Lower lobe of right lung (tissue), 2 donors: ENCODE measurements around the gene DNAJB2. TPM values are rescaled to one million over a fixed set of nuclear protein-coding genes. Genes with fewer than 3 reads are reported as not detected.
A peak's percentile ranks its signal among the peaks of the same experiment; 100 is the strongest.

ENCODE experiments used
- ATAC-seq, 2 donors: fragments of 200-7000 bp; cut with Tn5 transposase; one replicate each; pipeline ENCODE4 v1.9.1; 2020 to 2022; ENCODE audit warnings: mild to moderate bottlenecking in 2 of 2, moderate library complexity in 2 of 2
- DNase-seq: peaks from one replicate; pipeline ENCODE4 v3.0.0-alpha.2; 2020
- H3K27ac ChIP-seq: fragments of 200-600 bp; one replicate; pipeline ENCODE4 v1.8.0; 2022
- H3K27me3 ChIP-seq: fragments of 200-600 bp; one replicate; pipeline ENCODE4 v1.8.0; 2022; ENCODE audit warnings: low read depth
- H3K36me3 ChIP-seq: fragments of 200-600 bp; one replicate; pipeline ENCODE4 v1.8.0; 2022; ENCODE audit warnings: mild to moderate bottlenecking
- H3K4me1 ChIP-seq: fragments of 200-600 bp; one replicate; pipeline ENCODE4 v1.8.0; 2022
- H3K4me3 ChIP-seq: fragments of 200-600 bp; one replicate; pipeline ENCODE4 v1.8.0; 2022; ENCODE audit warnings: mild to moderate bottlenecking
- H3K9me3 ChIP-seq: fragments of 200-600 bp; one replicate; pipeline ENCODE4 v1.8.0; 2022
- intact Hi-C: fragments of 100-400 bp; cut with DNase I; formaldehyde crosslinking; loops from one replicate; pipeline ENCODE4 v1.11.0; 2022
- total RNA-seq: library from RNA; stranded (reverse); fragmentation: NEBNext Ultra II Directional; extraction: Animal tissue kit (Norgen Biotek cat#: 25700); gene quantifications from one replicate; pipeline ENCODE4 v1.2.1, GENCODE V29; 2021
- TF ChIP-seq, protein P1 (sequence below): fragments of 200-600 bp; IDR thresholded peaks from one replicate; pipeline ENCODE4 v1.8.0; 2022; ENCODE audit warnings: antibody characterized with exemption, mild to moderate bottlenecking
- donor health status: DM: no; HTN: yes; CAD: no; lungs with severe emphysema.

DNAJB2 gene
- total RNA-seq, 1 donor from 2014 or later: 76.6 TPM

DNA sequence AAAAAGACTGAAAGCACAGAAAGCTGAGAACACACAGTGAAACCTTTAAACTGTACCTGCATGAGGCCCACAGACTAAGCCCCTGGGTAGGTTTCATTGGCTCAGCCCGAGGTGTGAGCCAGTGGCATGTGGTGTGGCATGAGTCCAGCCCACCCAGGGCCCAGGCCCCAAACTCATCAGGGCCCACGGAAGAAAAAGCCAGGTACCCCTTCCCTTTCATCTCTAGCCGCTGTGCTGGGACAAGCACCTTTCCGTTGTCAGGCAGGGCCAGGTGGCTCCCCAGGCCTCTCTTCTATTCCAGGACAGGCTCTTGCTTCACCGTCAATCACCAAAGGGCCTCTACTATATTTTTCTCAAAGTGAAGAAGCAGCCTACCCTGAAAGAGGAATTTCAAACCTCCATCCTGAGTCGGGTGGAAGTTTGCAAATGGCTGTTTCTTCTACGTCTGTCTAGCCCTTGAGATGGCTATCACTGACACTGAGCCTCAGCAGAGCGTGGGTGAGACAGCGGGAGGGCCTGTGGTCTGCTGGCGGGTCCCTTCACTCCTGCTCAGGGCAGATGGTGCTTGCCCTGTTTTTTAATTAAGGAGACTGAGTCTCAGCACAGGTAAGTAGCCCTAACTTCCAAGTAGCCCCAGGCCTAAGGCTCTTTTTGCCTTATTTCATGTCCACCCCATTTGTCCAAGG is 8.6 kb downstream of the DNAJB2 start:
- Histone ChIP-seq H3K36me3 (peaks cover 37% of the 10 kb centered on the region), H3K4me1 (peaks cover 7% of the 10 kb centered on the region), H3K9me3 (no peaks in the 10 kb centered on the region), H3K27me3 (no peaks in the 10 kb centered on the region), H3K4me3 (no peak overlapping the region), H3K27ac (no peak overlapping the region)
- DNase-seq: no peak
- TF ChIP-seq, protein P1, sequence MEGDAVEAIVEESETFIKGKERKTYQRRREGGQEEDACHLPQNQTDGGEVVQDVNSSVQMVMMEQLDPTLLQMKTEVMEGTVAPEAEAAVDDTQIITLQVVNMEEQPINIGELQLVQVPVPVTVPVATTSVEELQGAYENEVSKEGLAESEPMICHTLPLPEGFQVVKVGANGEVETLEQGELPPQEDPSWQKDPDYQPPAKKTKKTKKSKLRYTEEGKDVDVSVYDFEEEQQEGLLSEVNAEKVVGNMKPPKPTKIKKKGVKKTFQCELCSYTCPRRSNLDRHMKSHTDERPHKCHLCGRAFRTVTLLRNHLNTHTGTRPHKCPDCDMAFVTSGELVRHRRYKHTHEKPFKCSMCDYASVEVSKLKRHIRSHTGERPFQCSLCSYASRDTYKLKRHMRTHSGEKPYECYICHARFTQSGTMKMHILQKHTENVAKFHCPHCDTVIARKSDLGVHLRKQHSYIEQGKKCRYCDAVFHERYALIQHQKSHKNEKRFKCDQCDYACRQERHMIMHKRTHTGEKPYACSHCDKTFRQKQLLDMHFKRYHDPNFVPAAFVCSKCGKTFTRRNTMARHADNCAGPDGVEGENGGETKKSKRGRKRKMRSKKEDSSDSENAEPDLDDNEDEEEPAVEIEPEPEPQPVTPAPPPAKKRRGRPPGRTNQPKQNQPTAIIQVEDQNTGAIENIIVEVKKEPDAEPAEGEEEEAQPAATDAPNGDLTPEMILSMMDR: no peak
- ATAC-seq: no peak
- intact Hi-C loops: no loop called here

GRCh38 chr2:219289195-219289536 is 10.0 kb downstream of the DNAJB2 start:
- TF ChIP-seq, protein P1: no peak
- Histone ChIP-seq H3K4me3 (no peak overlapping the region), H3K27ac (no peak overlapping the region), H3K4me1 (peaks cover 10% of the 10 kb centered on the region), H3K36me3 (peaks cover 22% of the 10 kb centered on the region), H3K9me3 (no peaks in the 10 kb centered on the region), H3K27me3 (no peaks in the 10 kb centered on the region)
- ATAC-seq (no peak), DNase-seq (no peak)
- intact Hi-C loops: no loop called here

- Histone ChIP-seq H3K9me3 (no peaks in the 10 kb centered on the region), H3K4me3 (no peak overlapping the region), H3K27me3 (no peaks in the 10 kb centered on the region), H3K4me1 (peaks cover 14% of the 10 kb centered on the region), H3K36me3 (peaks cover 17% of the 10 kb centered on the region), H3K27ac (no peak overlapping the region)
- ATAC-seq (peak; percentile 23 to 26), DNase-seq (no peak)
- TF ChIP-seq, protein P1: no peak
- intact Hi-C loops: no loop called here
Measured at GRCh38 chr2:219289537-219290361, 10.6 kb downstream of the DNAJB2 start.

DNA sequence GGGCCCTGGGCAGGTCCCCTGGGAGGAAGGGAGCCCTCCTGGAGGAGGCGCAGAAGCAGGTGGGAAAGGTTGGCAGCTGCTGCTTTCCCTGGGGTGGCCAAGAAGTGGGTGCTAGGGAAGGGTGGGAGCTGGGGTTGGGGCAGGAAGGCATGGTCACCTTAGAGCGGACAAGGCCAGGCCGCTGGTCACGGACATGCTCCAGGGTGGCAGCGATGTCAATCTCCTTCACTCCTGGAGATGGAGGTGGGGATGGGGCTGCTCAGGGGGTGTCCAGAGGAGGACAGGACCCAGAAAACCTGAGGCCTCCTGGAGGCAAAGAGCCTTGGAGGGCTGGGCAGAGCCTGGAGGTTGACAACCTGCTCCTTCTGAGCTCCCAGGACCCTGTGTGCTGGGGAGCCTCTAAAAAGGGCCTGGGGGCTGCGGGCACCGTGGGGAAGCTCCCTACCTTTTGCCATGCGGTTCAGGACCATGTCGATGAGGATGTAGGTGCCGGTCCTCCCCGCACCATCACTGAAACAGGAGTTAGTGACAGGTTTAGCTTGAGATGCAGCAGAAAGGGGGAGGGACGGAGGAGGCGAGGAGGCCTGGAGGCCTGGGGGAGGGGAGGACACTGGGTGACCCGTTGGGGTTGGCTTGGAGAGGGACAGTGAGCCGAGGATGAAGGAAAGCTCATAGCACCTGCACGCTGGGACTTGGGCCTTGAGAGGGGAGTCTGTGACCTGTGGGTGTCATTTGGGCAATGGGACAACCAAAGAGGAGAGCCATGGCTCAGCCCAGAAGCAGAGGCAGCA is 11.4 kb downstream of the DNAJB2 start:
- peaks cover 20% of the 10 kb centered on the region for H3K4me1 ChIP-seq
- peaks cover 8% of the 10 kb centered on the region for H3K36me3 ChIP-seq
- TF ChIP-seq, protein P1: no peak
- no peaks in the 10 kb centered on the region for H3K9me3 ChIP-seq
- DNase-seq (no peak), ATAC-seq (no peak)
- no peaks in the 10 kb centered on the region for H3K27me3 ChIP-seq
- H3K4me3 ChIP-seq: no peak overlapping the region
- H3K27ac ChIP-seq: no peak overlapping the region
- intact Hi-C loops: no loop called here

- intact Hi-C loops: no loop called here
- DNase-seq: no peak
- TF ChIP-seq, protein P1: no peak
- Histone ChIP-seq H3K27ac (no peak overlapping the region), H3K4me1 (peaks cover 20% of the 10 kb centered on the region), H3K9me3 (no peaks in the 10 kb centered on the region), H3K27me3 (no peaks in the 10 kb centered on the region), H3K4me3 (no peak overlapping the region), H3K36me3 (peaks cover 5% of the 10 kb centered on the region)
- no peak for ATAC-seq
Measured at GRCh38 chr2:219291394-219291793, 12.2 kb downstream of the DNAJB2 start.
